GM18502 (cell line): ENCODE measurements around the gene NRK.
"Not testable (repeated sequence)": the region's sequence is repeated elsewhere in the genome, so short reads cannot be mapped to it uniquely, and the experiment has no call there.

Experiments
- ATAC-seq: cut with Tn5 transposase; IDR thresholded peaks from one replicate; pipeline ENCODE4 v1.9.1; 2021; ENCODE audit warnings: mild to moderate bottlenecking; ENCODE audit not compliant: unreplicated experiment, poor library complexity

The NRK gene

DNA sequence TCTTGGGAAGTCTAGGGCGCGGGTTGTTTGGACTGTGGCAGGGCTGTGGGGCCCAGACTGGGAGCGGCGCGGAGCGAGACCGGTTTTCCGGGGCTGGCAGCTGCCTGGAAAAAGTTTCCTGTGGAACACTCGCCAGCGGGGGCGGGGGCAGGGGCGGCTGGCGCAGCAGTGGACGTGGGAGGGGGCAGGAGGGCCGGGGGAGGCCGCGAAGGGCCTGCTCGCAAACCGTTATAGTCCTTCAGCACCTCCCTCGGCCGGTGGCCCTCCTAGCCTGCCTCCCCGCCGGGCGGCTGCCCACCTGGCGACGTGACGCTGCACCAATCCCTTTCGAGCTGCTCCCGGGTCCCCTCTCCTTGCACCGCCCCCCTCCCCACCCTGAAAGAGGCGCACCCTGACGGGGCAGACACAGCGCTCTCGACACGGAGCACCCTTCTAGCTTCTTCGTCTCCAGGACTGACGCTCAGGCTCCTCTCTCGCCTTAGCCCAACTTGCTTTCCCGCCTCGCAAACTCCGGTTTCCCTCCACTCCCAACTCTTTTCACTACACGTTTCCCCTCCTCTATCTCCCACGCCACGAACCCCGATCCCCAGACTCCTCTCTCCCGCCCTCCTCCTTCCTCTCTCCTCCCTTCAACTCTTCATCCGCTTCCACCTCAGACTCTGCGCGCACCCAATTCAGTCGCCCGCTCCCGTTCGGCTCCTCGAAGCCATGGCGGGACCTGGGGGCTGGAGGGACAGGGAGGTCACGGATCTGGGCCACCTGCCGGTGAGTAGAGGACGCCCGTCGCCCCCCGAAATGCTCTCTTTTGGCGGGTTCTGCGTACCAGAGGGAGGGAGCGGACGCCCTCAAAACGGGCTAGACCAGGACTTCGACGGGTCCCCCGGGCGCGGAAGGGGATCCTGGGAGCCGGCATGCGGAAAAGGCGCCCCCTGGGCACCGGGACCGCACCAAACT is at the start of gene NRK:
TSS of gene NRK (plus strand) at position 402 of the 954 bp plus-strand sequence. CDS start at position 709, 307 bp downstream.
- ATAC-seq, result no peak

GRCh38 chrX:105773801-105774200 is 48.5 kb upstream of the NRK start:
- ATAC-seq, result no peak

GRCh38 chrX:105775679-105776078 is 46.7 kb upstream of the NRK start:
- no peak for ATAC-seq

- no peak for ATAC-seq
Measured at GRCh38 chrX:105781804-105782203, 40.5 kb upstream of the NRK start.

DNA sequence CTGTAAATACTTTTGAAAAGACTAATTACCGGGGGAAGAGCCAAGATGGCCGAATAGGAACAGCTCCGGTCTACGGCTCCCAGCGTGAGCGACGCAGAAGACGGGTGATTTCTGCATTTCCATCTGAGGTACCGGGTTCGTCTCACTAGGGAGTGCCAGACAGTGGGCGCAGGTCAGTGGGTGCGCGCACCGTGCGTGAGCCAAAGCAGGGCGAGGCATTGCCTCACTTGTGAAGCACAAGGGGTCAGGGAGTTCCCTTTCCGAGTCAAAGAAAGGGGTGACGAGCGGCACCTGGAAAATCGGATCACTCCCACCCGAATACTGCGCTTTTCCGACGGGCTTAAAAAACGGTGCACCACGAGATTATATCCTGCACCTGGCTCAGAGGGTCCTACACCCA is 25.5 kb upstream of the NRK start:
- ATAC-seq, result not testable (repeated sequence)

DNA sequence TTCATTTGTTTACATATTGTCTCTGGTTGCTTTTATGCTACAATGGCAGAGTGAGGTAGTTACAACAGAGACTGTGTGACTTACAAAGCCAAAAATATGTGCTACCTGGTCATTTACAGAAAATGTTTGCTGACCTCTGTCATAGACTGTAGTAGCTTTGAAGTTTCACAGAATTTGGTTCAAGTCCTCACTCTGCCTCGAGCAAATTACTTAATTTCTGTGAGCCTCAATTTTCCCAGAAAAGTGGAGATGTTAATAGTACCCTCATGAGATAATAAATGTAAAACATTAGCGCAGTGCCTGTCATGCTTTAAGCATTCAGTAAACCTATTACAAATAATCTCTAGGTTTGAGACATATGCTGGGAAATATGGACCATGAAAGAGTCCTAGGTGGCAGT is 18.4 kb upstream of the NRK start:
- ATAC-seq, result no peak

- ATAC-seq, result not testable (repeated sequence)
Measured at GRCh38 chrX:105805655-105806054, 16.7 kb upstream of the NRK start.

- ATAC-seq, result no peak
Measured at GRCh38 chrX:105816517-105816916, 5.8 kb upstream of the NRK start.

- no peak for ATAC-seq
Measured at GRCh38 chrX:105820247-105820646, 2.1 kb upstream of the NRK start.

GRCh38 chrX:105821471-105822121 is 743 bp upstream of the NRK start:
- ATAC-seq, result no peak

- no peak for ATAC-seq
Measured at GRCh38 chrX:105823092-105823455, 735 bp downstream of the NRK start.

DNA sequence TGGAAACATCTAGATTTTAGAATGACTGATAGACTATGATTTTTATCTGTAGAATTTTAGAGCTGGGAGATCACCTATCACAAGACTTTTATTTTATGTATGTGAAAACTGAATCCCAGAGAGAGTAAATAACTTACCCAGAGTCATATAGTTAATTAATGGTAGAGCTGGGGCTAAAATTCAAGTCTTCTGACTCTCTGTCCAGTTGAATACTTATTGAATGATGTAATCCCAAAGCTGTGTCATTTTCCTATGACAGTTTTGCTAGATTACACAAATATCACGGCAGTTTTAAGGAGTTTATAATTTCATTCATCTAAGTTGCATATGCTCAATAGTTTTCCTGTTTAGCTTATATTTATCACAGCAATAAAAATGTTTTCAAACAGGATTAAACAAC is 6.7 kb downstream of the NRK start:
- ATAC-seq, result no peak

GRCh38 chrX:105837232-105837631 is 14.9 kb downstream of the NRK start:
- ATAC-seq, result no peak

DNA sequence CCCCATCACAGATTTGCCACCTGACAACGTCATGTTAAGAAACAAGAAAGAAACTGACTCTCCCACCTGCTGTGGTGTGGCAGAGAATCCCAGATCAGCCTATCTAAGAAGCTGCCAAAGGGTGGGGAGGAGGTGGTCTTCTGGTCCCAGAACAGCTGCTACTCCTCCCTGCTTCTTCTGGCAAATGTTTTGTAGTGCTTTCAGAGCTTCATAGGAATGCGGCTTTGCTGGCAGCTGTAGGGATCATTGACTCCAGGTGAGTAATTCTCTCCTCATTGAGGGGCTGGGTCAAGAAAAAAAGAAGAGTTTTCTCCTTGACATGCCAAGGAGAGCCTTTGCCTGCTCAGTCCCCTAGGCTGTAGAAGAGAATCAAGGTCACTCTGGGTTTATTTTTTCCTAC is 23.3 kb downstream of the NRK start:
- ATAC-seq, result no peak

DNA sequence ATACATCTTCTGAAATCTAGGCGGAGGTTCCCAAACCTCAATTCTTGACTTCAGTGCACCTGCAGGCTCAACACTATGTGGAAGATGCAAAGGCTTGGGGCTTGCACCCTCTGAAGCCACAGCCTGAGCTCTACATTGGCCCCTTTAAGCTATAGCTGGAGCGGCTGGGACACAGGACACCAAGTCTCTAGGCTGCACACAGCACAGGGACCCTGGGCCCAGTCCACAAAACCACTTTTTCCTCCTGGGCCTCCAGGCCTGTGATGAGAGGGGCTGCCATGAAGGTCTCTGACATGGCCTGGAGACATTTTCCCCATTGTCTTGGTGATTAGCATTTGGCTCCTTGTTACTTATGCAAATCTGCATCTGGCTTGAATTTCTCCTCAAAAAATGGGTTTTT is 27.8 kb downstream of the NRK start:
- ATAC-seq, result not testable (repeated sequence)

- ATAC-seq, result no peak
Measured at GRCh38 chrX:105865709-105866108, 43.4 kb downstream of the NRK start.

DNA sequence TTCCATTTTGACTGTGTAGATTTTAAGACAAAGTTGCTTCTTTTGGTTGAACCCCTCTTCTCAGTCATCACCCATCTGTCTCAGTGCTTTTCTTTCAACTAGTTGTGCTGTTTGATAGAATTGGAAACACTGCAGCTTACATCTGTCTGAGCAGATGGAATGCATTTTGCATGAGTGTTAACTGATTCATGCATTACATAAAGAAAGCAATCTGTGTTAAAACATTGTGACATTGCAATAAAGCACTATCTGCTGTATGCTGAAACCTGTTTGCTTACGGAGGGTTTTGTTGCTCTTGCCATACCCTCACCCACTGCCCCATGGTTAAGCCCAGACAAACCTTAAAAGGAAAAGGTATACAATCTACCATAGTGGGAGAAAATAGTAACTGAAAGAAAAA is 47.4 kb downstream of the NRK start:
- ATAC-seq, result no peak

DNA sequence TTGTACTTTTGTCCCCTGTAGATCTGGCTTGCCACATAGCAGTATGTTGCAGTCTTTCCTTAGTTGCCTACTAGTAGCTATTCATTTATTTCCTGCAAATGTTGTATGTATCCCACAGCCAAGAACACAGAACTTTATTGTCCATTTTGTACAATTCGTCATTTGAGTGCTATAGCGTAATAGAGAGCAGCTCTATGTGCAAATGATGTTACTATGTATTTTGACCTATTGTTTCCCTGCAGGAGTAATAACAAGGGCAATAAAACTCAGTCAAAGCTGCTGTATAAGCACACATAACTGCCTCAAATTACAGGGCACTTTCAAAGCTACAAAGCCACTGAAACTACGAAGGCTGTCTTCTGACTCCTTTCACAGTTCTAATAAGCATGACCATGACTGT is 48.1 kb downstream of the NRK start:
- no peak for ATAC-seq

DNA sequence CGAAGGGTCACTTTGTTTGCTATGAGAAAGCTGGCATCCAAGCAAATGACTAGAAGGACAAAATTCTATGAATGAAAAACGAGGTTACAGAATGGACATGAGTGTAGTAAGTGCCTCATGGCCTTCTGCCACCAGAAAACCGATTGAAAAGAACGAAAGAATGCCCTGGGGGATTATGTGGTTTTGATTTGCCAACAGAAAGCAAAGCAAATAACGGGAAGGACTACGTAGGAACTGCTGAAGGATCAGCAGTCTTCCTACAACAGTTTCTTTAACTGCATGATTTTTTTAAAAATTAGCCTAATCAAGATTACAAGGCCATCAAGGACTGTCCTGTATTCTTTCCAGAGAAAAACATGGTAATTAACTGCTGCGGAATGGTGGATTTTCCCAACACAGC is 50.6 kb downstream of the NRK start:
- no peak for ATAC-seq

DNA sequence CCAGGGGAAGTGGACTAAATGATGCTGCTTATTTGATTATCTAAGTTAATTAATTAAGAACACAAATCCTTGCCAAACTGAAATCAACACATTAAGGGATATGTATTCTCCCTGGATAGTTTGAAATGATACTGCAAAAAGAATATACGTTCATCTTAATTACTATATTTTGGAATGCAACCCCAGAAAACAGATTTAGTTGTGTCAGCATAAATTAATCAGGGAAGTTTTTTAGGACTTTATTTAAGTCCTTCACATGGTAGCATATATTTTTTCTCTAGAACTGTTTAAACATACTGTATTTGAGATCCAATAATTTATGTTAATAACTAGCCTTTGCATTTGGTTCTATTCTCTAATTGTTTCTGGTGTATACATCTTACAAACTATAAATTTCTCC is 52.5 kb downstream of the NRK start:
- no peak for ATAC-seq

DNA sequence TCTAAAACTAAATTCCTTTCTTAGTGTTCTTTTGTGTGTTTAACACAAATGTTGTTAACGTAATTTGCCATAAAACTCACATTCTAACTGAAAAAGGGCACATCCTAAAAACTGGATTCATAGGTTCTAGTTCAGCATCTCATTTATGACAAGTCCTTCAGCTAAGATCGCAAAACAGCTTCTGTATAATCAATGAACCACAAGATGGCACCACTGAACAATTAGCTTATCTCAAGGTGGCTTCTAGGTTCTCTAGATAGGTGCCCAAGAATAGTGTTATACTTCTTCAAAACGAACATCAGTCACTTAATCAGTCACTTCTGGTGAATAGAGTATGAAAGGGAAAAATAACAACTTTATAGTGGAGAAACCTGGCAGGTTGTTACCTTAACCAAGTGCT is 54.3 kb downstream of the NRK start:
- no peak for ATAC-seq

- ATAC-seq, result no peak
Measured at GRCh38 chrX:105880491-105880890, 58.2 kb downstream of the NRK start.
